IMR-90 (cell line): ENCODE measurements around the gene SMO. TPM values are rescaled to one million over a fixed set of nuclear protein-coding genes. Genes with fewer than 3 reads are reported as not detected.

Experiments used
- ATAC-seq: fragments of 200-7000 bp; cut with Tn5 transposase; 2 replicates; pipeline ENCODE4 v1.9.1; 2020; ENCODE audit warnings: low read depth, mild to moderate bottlenecking, moderate library complexity
- BruUV-seq: library from RNA; stranded (reverse); fragments of 400-500 nt; replicated peaks from 2 replicates; lab custom pipeline; 2021; lab: Mats Ljungman, UMichigan
- CTCF ChIA-PET: fragments of 300-600 bp; formaldehyde crosslinking; extraction: SDS; loops from one replicate; lab custom pipeline; 2021; ENCODE audit warnings: antibody characterized with exemption; lab: Yijun Ruan, JAX
- POLR2A ChIA-PET: fragments of 300-600 bp; sonication (Branson Sonifier 250); formaldehyde crosslinking; loops from one replicate; lab custom pipeline; 2022; ENCODE audit warnings: antibody characterized with exemption; ENCODE audit not compliant: unreplicated experiment; lab: Charles Lee
- DNase-seq: peaks from one replicate; pipeline ENCODE4 v3.0.0; 2013
- H2AFZ ChIP-seq: replicated peaks from 2 replicates; pipeline ENCODE3; 2013; ENCODE audit warnings: low read length, mild to moderate bottlenecking; ENCODE audit not compliant: poor library complexity
- H2AK5ac ChIP-seq: 2 replicates; pipeline ENCODE4 v1.6.1; 2013; ENCODE audit warnings: low read depth, low read length, inconsistent platforms
- H2AK9ac ChIP-seq: replicated peaks from 2 replicates; pipeline ENCODE3; 2013; ENCODE audit warnings: mild to moderate bottlenecking, low read depth, low read length, moderate library complexity; ENCODE audit not compliant: poor library complexity
- H2BK120ac ChIP-seq: 2 replicates; pipeline ENCODE4 v1.6.1; 2013; ENCODE audit warnings: low read depth, low read length, inconsistent platforms
- H2BK15ac ChIP-seq: 3 replicates; pipeline ENCODE4 v1.6.1; 2013; ENCODE audit warnings: low read depth, low read length, inconsistent platforms
- H2BK20ac ChIP-seq: 2 replicates; pipeline ENCODE4 v1.6.1; 2013; ENCODE audit warnings: low read depth, mild to moderate bottlenecking, inconsistent platforms, low read length, moderate library complexity
- H2BK5ac ChIP-seq: 2 replicates; pipeline ENCODE4 v1.6.1; 2013; ENCODE audit warnings: mild to moderate bottlenecking, low read depth, low read length, inconsistent platforms; ENCODE audit not compliant: poor library complexity, severe bottlenecking
- H3K14ac ChIP-seq: replicated peaks from 2 replicates; pipeline ENCODE4 v1.6.1; 2013; ENCODE audit warnings: low read depth, low read length, inconsistent platforms
- H3K18ac ChIP-seq: 2 replicates; pipeline ENCODE4 v1.6.1; 2013; ENCODE audit warnings: low read depth, low read length, control low read depth
- H3K23ac ChIP-seq: 2 replicates; pipeline ENCODE4 v1.6.1; 2013; ENCODE audit warnings: low read depth, low read length, inconsistent platforms
- H3K27ac ChIP-seq: 2 replicates; pipeline ENCODE4 v1.5.1; 2013; ENCODE audit warnings: mild to moderate bottlenecking, control low read depth, low read length; ENCODE audit not compliant: insufficient read depth
- H3K27me3 ChIP-seq: 2 replicates; pipeline ENCODE4 v1.6.1; 2013; ENCODE audit warnings: low read length; ENCODE audit not compliant: control insufficient read depth, insufficient read depth
- H3K36me3 ChIP-seq: 2 replicates; pipeline ENCODE4 v1.6.1; 2013; ENCODE audit warnings: low read length, mixed read lengths; ENCODE audit not compliant: control insufficient read depth, insufficient read depth
- H3K4ac ChIP-seq: 2 replicates; pipeline ENCODE4 v1.6.1; 2013; ENCODE audit warnings: low read depth, low read length, inconsistent platforms
- H3K4me1 ChIP-seq: 2 replicates; pipeline ENCODE4 v1.6.1; 2013; ENCODE audit warnings: low read length, mixed read lengths; ENCODE audit not compliant: control insufficient read depth, insufficient read depth
- H3K4me2 ChIP-seq: 2 replicates; pipeline ENCODE4 v1.6.1; 2013; ENCODE audit warnings: low read depth, mild to moderate bottlenecking, control low read depth, low read length, moderate library complexity
- H3K4me3 ChIP-seq: 2 replicates; pipeline ENCODE4 v1.5.1; 2013; ENCODE audit warnings: low read depth, mild to moderate bottlenecking, control low read depth, low read length, moderate library complexity; ENCODE audit not compliant: insufficient read depth
- H3K56ac ChIP-seq: 2 replicates; pipeline ENCODE4 v1.6.1; 2013; ENCODE audit warnings: low read length, inconsistent platforms; ENCODE audit not compliant: insufficient read depth; ENCODE audit errors: extremely low read depth
- H3K79me1 ChIP-seq, 2 experiments: 2 replicates each; pipeline ENCODE4 v1.6.1; 2013; ENCODE audit warnings: low read length in 2 of 2, inconsistent platforms in 1 of 2, low read depth in 1 of 2
- H3K9ac ChIP-seq: 2 replicates; pipeline ENCODE4 v1.6.1; 2013; ENCODE audit warnings: low read depth, low read length, control low read depth
- H3K9me1 ChIP-seq: 2 replicates; pipeline ENCODE4 v1.6.1; 2013; ENCODE audit warnings: low read length, inconsistent platforms; ENCODE audit not compliant: insufficient read depth
- H3K9me3 ChIP-seq: 2 replicates; pipeline ENCODE4 v1.6.1; 2013; ENCODE audit warnings: low read length; ENCODE audit not compliant: control insufficient read depth, insufficient read depth
- H4K20me1 ChIP-seq: 2 replicates; pipeline ENCODE4 v1.6.1; 2013; ENCODE audit warnings: low read length, inconsistent platforms; ENCODE audit not compliant: insufficient read depth
- H4K5ac ChIP-seq: 2 replicates; pipeline ENCODE4 v1.6.1; 2013; ENCODE audit warnings: mild to moderate bottlenecking, low read depth, low read length, control low read depth
- H4K8ac ChIP-seq, 2 experiments: 2 replicates each; pipeline ENCODE4 v1.6.1; 2013; ENCODE audit warnings: low read depth in 2 of 2, low read length in 2 of 2, control low read depth in 1 of 2, inconsistent platforms in 1 of 2
- H4K91ac ChIP-seq: 2 replicates; pipeline ENCODE4 v1.6.1; 2013; ENCODE audit warnings: low read depth, low read length, inconsistent platforms; ENCODE audit not compliant: insufficient read depth
- CEBPB ChIP-seq: IDR thresholded peaks from 2 replicates; pipeline ENCODE4 v1.6.1; 2012; ENCODE audit warnings: low read depth, low read length, improper control_type of control experiment
- CHD1 ChIP-seq: IDR thresholded peaks from 2 replicates; pipeline ENCODE4 v1.6.1; 2012; ENCODE audit warnings: low read depth, low read length, improper control_type of control experiment
- FOS ChIP-seq: fragments of 150-350 bp; IDR thresholded peaks from 2 replicates; pipeline ENCODE4 v1.6.1; 2016; ENCODE audit warnings: low read depth, low read length
- MAFK ChIP-seq: IDR thresholded peaks from 2 replicates; pipeline ENCODE4 v1.6.1; 2012; ENCODE audit warnings: low read depth, low read length, improper control_type of control experiment
- MAZ ChIP-seq: IDR thresholded peaks from 2 replicates; pipeline ENCODE4 v1.6.1; 2012; ENCODE audit warnings: low read depth, mild to moderate bottlenecking, low read length, improper control_type of control experiment, moderate library complexity, borderline replicate concordance
- MXI1 ChIP-seq: IDR thresholded peaks from 2 replicates; pipeline ENCODE4 v1.6.1; 2012; ENCODE audit warnings: low read depth, mild to moderate bottlenecking, low read length, moderate library complexity, borderline replicate concordance
- NFE2L2 ChIP-seq: fragments of 150-350 bp; IDR thresholded peaks from 2 replicates; pipeline ENCODE4 v1.6.1; 2016; ENCODE audit warnings: low read depth, mild to moderate bottlenecking, low read length
- POLR2A ChIP-seq: IDR thresholded peaks from 2 replicates; pipeline ENCODE4 v1.6.1; 2012; ENCODE audit warnings: mild to moderate bottlenecking, low read depth, low read length
- RAD21 ChIP-seq: IDR thresholded peaks from 2 replicates; pipeline ENCODE4 v1.6.1; 2012; ENCODE audit warnings: low read length, improper control_type of control experiment
- RCOR1 ChIP-seq: IDR thresholded peaks from 2 replicates; pipeline ENCODE4 v1.6.1; 2012; ENCODE audit warnings: mild to moderate bottlenecking, low read length, improper control_type of control experiment; ENCODE audit not compliant: insufficient replicate concordance
- SMC3 ChIP-seq: fragments of 150-350 bp; IDR thresholded peaks from 2 replicates; pipeline ENCODE4 v1.6.1; 2016; ENCODE audit warnings: low read depth, mild to moderate bottlenecking, antibody characterized with exemption, low read length, moderate library complexity
- WGBS, 2 experiments: methylation state at CpG; one replicate each; pipeline versions ENCODE4 v1.1.5 to v1.1.7; 2013; ENCODE audit warnings: missing lambda C conversion rate in 2 of 2; ENCODE audit not compliant: insufficient read length in 1 of 2; ENCODE audit errors: extremely low coverage in 2 of 2; 5-methylcytosine and 5-hydroxymethylcytosine counted together
- dilution Hi-C: fragments of 300-500 bp; cut with HindIII; formaldehyde crosslinking; loops from one replicate; pipeline ENCODE4 v1.14.3; 2018; ENCODE audit warnings: low sequenced_read_pairs; ENCODE audit not compliant: unreplicated experiment
- in situ Hi-C: fragments of 300-500 bp; cut with MboI; formaldehyde crosslinking; loops from 3 replicates; pipeline ENCODE4 v1.14.3; 2019; ENCODE audit warnings: low sequenced_read_pairs, inconsistent platforms, mixed read lengths
- intact Hi-C: fragments of 100-400 bp; cut with micrococcal nuclease; formaldehyde crosslinking; loops from 2 replicates; pipeline ENCODE4 v1.10.0; 2022
- polyA plus RNA-seq, 3 experiments: library from polyadenylated mRNA; depleted of rRNA; stranded (reverse); fragments of >200 nt; gene quantifications; 2 replicates each; pipeline ENCODE4 v1.2.3, GENCODE V29; 2012; ENCODE audit warnings: low replicate concordance in 1 of 3
- total RNA-seq: library from RNA; depleted of rRNA; stranded (reverse); fragments of >200 nt; gene quantifications from 2 replicates; pipeline ENCODE4 v1.2.3, GENCODE V29; 2012
- TF ChIP-seq, protein P1 (sequence below): fragments of 150-350 bp; IDR thresholded peaks from 2 replicates; pipeline ENCODE4 v1.6.1; 2016; ENCODE audit warnings: low read depth, mild to moderate bottlenecking, low read length, moderate library complexity, borderline replicate concordance
- TF ChIP-seq, protein P2 (sequence below): fragments of 150-350 bp; IDR thresholded peaks from 2 replicates; pipeline ENCODE4 v1.6.1; 2017; ENCODE audit warnings: mild to moderate bottlenecking, antibody characterized with exemption, low read length, low read depth

Gene SMO
- total and polyA plus RNA-seq, 2 of the 4 experiments (the other 2 are of a cell fraction) = 18.5 to 24.7 TPM

DNA sequence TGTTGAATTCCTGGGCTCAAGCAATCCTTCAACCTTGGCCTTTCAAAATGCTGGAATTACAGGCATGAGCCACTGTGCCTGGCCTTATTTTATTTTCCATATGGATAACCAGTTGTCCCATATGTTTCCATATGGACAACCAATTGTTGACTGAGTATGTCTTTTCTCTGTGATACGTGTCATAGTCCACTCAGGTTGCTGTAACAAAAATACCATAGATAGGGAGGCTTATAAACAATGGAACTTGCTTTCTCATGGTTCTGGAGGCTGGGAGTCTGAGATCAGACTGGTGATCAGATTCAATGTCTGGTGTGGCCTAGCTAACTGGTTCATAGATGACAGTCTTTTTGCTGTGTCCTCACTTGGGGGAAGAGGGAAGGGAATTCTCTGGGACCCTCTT lies 55.8 kb downstream of the SMO start:
- Histone ChIP-seq H3K4ac (no peak overlapping the region), H3K23ac (peak overlapping the region; percentile 27; the same call in 1 of the 2 replicates), H4K5ac (no peak overlapping the region), H3K14ac (no peak overlapping the region), H2BK5ac (no peak overlapping the region), H3K9me3 (no peaks in the 10 kb centered on the region), H3K36me3 (no peaks in the 10 kb centered on the region), H3K18ac (no peak overlapping the region), H2AK5ac (no peak overlapping the region), H2BK20ac (no peak overlapping the region), H4K8ac (no peak overlapping the region), H2BK120ac (no peak overlapping the region), H2AK9ac (no peak overlapping the region), H4K91ac (no peak overlapping the region), H3K4me1 (no peaks in the 10 kb centered on the region), H3K9me1 (no peaks in the 10 kb centered on the region), H2BK15ac (no peak overlapping the region), H3K9ac (no peak overlapping the region), H3K56ac (no peak overlapping the region), H3K27me3 (no peaks in the 10 kb centered on the region), H3K4me3 (no peak overlapping the region), H3K4me2 (no peak overlapping the region), H4K20me1 (no peaks in the 10 kb centered on the region), H3K79me1 (peaks cover 0 to 3% of the 10 kb centered on the region in 2 experiments; a peak in 1 of 4 replicates), H2AFZ (no peak overlapping the region), H3K27ac (no peak overlapping the region)
- POLR2A ChIA-PET = no interaction called here
- ATAC-seq (no peak), DNase-seq (no peak)
- TF ChIP-seq FOS (no peak), MAZ (no peak), CEBPB (no peak), CHD1 (no peak), POLR2A (no peak), NFE2L2 (no peak), RCOR1 (no peak), SMC3 (no peak), MAFK (no peak), RAD21 (no peak), MXI1 (no peak)
- TF ChIP-seq, protein P1, sequence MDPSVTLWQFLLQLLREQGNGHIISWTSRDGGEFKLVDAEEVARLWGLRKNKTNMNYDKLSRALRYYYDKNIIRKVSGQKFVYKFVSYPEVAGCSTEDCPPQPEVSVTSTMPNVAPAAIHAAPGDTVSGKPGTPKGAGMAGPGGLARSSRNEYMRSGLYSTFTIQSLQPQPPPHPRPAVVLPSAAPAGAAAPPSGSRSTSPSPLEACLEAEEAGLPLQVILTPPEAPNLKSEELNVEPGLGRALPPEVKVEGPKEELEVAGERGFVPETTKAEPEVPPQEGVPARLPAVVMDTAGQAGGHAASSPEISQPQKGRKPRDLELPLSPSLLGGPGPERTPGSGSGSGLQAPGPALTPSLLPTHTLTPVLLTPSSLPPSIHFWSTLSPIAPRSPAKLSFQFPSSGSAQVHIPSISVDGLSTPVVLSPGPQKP = no peak
- TF ChIP-seq, protein P2, sequence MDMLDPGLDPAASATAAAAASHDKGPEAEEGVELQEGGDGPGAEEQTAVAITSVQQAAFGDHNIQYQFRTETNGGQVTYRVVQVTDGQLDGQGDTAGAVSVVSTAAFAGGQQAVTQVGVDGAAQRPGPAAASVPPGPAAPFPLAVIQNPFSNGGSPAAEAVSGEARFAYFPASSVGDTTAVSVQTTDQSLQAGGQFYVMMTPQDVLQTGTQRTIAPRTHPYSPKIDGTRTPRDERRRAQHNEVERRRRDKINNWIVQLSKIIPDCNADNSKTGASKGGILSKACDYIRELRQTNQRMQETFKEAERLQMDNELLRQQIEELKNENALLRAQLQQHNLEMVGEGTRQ = no peak
- intact Hi-C loops (no loop called here), dilution Hi-C loops (no loop called here), in situ Hi-C loops (no loop called here)
- BruUV-seq = no TSS peak
- CTCF ChIA-PET = no interaction called here
- no CpG with 5 or more reads among the region's 1 CpG for WGBS, 2 experiments
